Ramos (cell line): ENCODE results near the gene CATSPERZ.
"Not testable (repeated sequence)": the region's sequence is repeated elsewhere in the genome, so short reads cannot be mapped to it uniquely, and the experiment has no call there.

Source experiments
- in situ Hi-C: fragments of 300-500 bp; cut with MboI; formaldehyde crosslinking; loops from one replicate; pipeline ENCODE4 v1.14.3; 2022; ENCODE audit warnings: low sequenced_read_pairs; ENCODE audit not compliant: unreplicated experiment

CATSPERZ gene

DNA sequence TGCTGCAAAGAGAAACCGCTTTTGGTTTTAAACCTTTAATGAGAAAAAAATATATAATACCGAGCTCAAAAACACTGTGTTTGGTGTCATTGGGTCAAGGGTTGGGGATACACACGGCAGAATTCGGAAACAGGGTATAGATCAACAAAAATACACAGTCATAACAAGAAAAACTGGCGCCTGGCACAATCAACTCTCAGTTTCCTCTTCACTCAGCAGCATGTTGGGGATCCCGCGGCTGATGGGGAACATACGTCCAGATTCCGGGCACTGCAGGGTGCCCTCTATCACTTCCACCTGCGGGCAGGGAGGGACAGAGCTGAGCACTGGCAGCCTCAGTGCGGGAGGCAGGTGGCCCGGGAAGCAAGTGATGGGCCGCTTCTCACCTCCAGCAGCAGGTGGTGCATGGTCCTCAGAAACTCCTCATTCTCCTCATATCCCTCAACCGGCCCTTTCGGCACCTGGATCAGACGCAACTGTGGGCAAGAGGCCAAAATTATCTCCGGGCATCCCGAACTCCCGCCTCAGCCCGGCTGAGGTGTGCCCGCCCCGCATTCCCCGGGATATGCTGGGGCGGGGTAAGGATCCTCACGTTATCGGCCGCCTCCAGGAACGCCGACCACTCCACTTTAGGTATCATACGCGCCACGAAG lies 16.6 kb downstream of the CATSPERZ start:
- in situ Hi-C loops = no loop called here

- in situ Hi-C loops = no loop called here
Measured at GRCh38 chr11:64317325-64317960, 17.3 kb downstream of the CATSPERZ start, which contains the start of gene TRMT112. Gene TRMT112, minus strand, starts transcription at chr11:64317559. Its CDS starts 33 bp downstream, at chr11:64317526.

DNA sequence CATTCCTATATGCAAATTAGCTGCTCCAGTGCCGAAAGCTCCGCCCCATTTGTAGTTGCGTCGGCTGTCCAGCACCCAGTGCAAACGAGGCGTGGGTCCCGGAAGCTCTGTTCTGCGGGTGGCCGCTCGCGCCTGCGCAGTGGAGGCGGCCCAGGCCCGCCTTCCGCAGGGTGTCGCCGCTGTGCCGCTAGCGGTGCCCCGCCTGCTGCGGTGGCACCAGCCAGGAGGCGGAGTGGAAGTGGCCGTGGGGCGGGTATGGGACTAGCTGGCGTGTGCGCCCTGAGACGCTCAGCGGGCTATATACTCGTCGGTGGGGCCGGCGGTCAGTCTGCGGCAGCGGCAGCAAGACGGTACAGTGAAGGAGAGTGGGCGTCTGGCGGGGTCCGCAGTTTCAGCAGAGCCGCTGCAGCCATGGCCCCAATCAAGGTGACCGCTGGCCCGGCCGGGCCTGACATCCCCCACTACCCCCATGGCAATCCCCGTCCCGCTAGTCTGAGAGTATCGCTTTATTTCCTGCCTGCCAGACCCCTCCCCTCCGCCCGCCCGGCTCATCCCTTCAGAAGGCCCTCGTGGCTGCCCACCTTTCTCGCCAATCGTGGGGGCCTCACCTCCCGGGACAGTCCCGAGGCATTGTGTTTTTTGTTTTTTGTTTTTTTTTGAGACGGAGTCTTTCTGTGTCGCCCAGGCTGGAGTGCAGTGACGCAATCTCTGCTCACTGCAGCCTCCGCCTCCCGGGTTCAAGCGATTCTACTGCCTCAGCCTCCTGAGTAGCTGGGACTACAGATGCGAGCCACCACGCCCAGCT lies 18.0 kb downstream of the CATSPERZ start, which contains the start of gene PRDX5:
Gene PRDX5, plus strand, starts transcription at position 161 of the 805 bp plus-strand sequence. Its CDS starts 95 bp downstream, at position 256.
- in situ Hi-C loops = no loop called here

GRCh38 chr11:64318766-64319761 lies 18.9 kb downstream of the CATSPERZ start:
- in situ Hi-C loops = no loop called here

DNA sequence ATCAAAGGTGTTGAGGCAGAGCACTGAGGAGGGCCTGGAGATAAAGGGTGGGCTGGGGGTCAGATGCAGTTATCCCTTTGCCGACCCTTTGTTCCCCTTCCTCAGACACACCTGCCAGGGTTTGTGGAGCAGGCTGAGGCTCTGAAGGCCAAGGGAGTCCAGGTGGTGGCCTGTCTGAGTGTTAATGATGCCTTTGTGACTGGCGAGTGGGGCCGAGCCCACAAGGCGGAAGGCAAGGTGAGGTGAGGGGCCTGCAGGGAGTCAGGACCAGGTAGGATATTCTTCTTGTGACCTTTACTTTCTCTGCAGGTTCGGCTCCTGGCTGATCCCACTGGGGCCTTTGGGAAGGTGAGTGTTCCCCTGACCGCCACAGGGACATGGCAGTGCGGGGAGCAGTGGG lies 20.4 kb downstream of the CATSPERZ start:
- in situ Hi-C loops = no loop called here

- in situ Hi-C loops = no loop called here
Measured at GRCh38 chr11:64321026-64321425, 20.9 kb downstream of the CATSPERZ start.

DNA sequence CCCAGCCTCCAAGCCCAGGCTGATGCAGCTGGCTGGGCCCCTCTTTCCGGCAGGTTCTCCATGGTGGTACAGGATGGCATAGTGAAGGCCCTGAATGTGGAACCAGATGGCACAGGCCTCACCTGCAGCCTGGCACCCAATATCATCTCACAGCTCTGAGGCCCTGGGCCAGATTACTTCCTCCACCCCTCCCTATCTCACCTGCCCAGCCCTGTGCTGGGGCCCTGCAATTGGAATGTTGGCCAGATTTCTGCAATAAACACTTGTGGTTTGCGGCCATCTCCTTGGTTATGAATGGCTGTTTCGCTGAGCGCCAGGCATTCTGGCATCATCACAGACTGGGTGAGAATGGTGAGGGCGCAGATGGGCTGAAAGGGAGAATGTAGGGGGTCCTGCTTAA lies 21.4 kb downstream of the CATSPERZ start:
- in situ Hi-C loops = no loop called here

GRCh38 chr11:64322925-64323260 lies 22.7 kb downstream of the CATSPERZ start:
- in situ Hi-C loops = no loop called here

- in situ Hi-C loops = no loop called here
Measured at GRCh38 chr11:64323373-64323772, 23.2 kb downstream of the CATSPERZ start.

DNA sequence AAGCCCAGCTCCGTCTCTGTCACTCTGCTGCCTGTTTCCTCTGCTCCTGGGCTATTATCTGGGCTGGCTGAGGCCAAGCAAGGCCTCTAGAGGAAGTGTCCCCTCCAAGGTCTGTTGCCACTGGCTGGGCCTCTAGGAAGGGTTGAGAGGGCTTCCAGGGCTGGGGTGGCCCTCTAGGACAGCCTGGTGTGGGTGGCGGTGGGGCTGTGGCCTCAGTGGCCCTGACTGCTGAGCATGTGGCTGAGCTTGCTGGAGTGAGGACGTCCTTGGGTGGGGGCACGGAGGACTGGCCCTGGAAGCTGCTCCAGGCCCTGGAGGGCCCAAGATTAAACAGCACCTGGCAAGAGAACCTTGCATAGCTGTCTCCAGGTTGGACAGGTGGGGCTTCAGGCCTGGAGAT lies 23.8 kb downstream of the CATSPERZ start:
- in situ Hi-C loops = not testable (repeated sequence)

GRCh38 chr11:64324692-64325469 lies 24.7 kb downstream of the CATSPERZ start:
- in situ Hi-C loops = no loop called here

- in situ Hi-C loops = no loop called here
Measured at GRCh38 chr11:64327375-64327774, 27.2 kb downstream of the CATSPERZ start.

GRCh38 chr11:64327993-64328392 lies 27.8 kb downstream of the CATSPERZ start:
- in situ Hi-C loops = no loop called here

- in situ Hi-C loops = no loop called here
Measured at GRCh38 chr11:64330888-64331287, 30.7 kb downstream of the CATSPERZ start.

GRCh38 chr11:64331569-64332371 lies 31.6 kb downstream of the CATSPERZ start:
- in situ Hi-C loops = no loop called here

GRCh38 chr11:64333556-64333955 lies 33.4 kb downstream of the CATSPERZ start:
- in situ Hi-C loops = no loop called here

DNA sequence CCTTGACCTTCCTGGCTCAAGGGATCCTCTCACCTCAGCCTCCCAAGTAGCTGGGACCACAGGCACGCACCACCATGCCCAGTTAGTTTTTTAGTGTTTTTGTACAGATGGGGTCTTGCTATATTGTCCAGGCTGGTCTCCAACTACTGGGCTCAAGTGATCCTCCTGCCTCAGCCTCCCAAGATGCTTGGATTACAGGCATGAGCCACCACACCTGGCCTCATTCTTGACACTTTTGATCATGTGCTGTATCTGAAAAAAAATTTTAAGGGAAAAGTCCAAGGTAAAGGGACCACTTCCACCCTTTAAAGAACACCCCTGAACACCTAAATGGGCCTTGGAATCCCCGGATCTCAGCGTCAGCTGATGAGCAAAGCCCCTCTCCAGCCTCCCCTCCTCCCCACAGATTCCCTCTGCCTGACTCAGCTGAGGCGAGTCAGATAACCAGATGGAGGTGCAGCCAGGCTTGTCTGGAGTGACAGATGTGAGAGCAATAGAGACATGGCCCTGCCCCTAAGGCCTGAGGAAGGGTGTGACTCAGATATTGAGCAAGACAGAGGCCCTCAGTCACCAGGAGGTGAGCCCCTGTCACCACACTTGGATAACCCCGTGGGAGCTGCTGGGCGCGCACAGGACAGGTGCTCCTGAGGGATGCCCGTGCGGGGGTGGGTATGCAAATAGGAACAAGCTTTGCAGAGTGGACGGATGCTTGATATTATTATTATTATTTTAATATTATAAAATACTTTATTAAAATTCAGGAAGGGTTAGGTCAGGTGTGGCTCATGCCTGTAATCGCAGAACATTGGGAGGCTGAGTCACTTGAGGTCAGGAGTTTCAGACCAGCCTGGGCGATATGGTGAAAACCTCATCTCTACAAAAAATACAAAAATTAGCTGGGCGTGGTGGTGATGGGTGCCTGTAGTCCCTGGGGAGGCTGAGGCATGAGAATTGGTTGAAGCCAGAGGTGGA lies 34.9 kb downstream of the CATSPERZ start:
- in situ Hi-C loops = no loop called here
